ENCODE results near the gene NCKAP5. TPM values are rescaled to one million over a fixed set of nuclear protein-coding genes. Genes with fewer than 3 reads are reported as not detected.

NCKAP5 gene
- polyA plus RNA-seq, 2 donors: 2.2 to 3.0 TPM

DNA sequence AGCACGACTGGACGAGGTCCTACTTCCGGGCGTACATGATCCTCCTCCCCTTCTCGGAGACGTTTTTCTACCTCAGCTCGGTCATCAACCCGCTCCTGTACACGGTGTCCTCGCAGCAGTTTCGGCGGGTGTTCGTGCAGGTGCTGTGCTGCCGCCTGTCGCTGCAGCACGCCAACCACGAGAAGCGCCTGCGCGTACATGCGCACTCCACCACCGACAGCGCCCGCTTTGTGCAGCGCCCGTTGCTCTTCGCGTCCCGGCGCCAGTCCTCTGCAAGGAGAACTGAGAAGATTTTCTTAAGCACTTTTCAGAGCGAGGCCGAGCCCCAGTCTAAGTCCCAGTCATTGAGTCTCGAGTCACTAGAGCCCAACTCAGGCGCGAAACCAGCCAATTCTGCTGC is 923.1 kb downstream of the NCKAP5 start:
- no peaks in the 10 kb centered on the region for H3K27me3 ChIP-seq (ENCODE audit: control insufficient read depth in 1 of 2, insufficient read depth in 2 of 2, low read length in 2 of 2)
- no peaks in the 10 kb centered on the region for H3K4me1 ChIP-seq (ENCODE audit: control insufficient read depth in 2 of 2, insufficient read depth in 2 of 2, low read length in 1 of 2)
- no peak overlapping the region for H3K4me3 ChIP-seq (ENCODE audit: low read depth in 1 of 2, low read length in 2 of 2)
- H3K27ac ChIP-seq (ENCODE audit: low read depth in 2 of 2, low read length in 1 of 2): no peak overlapping the region
- no peaks in the 10 kb centered on the region for H3K9me3 ChIP-seq (ENCODE audit: control insufficient read depth in 2 of 2, insufficient read depth in 1 of 2, low read depth in 1 of 2, low read length in 1 of 2)
- no peaks in the 10 kb centered on the region for H3K36me3 ChIP-seq (ENCODE audit: control insufficient read depth in 2 of 2, insufficient read depth in 2 of 2, low read length in 1 of 2)
- WGBS, 2 donors: 83 to 87% methylated on average over 35 of the region's 35 CpGs

GRCh38 chr2:132642415-132642814 is 925.8 kb downstream of the NCKAP5 start:
- Histone ChIP-seq H3K9me3 (ENCODE audit: control insufficient read depth in 2 of 2, insufficient read depth in 1 of 2, low read depth in 1 of 2, low read length in 1 of 2) (no peaks in the 10 kb centered on the region), H3K27ac (ENCODE audit: low read depth in 2 of 2, low read length in 1 of 2) (no peak overlapping the region), H3K4me3 (ENCODE audit: low read depth in 1 of 2, low read length in 2 of 2) (no peak overlapping the region), H3K36me3 (ENCODE audit: control insufficient read depth in 2 of 2, insufficient read depth in 2 of 2, low read length in 1 of 2) (no peaks in the 10 kb centered on the region), H3K27me3 (ENCODE audit: control insufficient read depth in 1 of 2, insufficient read depth in 2 of 2, low read length in 2 of 2) (no peaks in the 10 kb centered on the region), H3K4me1 (ENCODE audit: control insufficient read depth in 2 of 2, insufficient read depth in 2 of 2, low read length in 1 of 2) (no peaks in the 10 kb centered on the region)
- 70 to 85% methylated on average over 2 of the region's 2 CpGs for WGBS, 2 donors

DNA sequence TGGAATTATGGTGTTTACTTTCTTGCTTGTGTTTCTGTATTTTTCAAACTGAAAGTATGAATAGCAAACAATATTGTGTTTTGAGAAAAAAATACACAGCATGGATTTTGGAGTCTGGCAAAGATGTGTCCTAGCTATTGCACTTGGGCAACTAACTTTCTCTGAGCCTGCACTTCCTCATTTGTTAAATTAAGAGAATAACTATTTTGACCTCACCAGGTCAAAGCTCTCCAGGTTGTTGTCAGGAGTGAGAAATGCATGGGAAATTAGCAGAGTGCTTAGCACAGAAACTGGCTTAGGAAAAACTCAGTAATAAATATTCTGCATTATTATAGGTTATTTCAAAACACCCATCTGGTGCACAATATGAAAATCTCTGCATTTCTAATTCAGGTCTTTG is 926.4 kb downstream of the NCKAP5 start:
- no peaks in the 10 kb centered on the region for H3K9me3 ChIP-seq (ENCODE audit: control insufficient read depth in 2 of 2, insufficient read depth in 1 of 2, low read depth in 1 of 2, low read length in 1 of 2)
- no peak overlapping the region for H3K4me3 ChIP-seq (ENCODE audit: low read depth in 1 of 2, low read length in 2 of 2)
- H3K4me1 ChIP-seq (ENCODE audit: control insufficient read depth in 2 of 2, insufficient read depth in 2 of 2, low read length in 1 of 2): no peaks in the 10 kb centered on the region
- H3K27ac ChIP-seq (ENCODE audit: low read depth in 2 of 2, low read length in 1 of 2): no peak overlapping the region
- H3K27me3 ChIP-seq (ENCODE audit: control insufficient read depth in 1 of 2, insufficient read depth in 2 of 2, low read length in 2 of 2): no peaks in the 10 kb centered on the region
- no peaks in the 10 kb centered on the region for H3K36me3 ChIP-seq (ENCODE audit: control insufficient read depth in 2 of 2, insufficient read depth in 2 of 2, low read length in 1 of 2)

DNA sequence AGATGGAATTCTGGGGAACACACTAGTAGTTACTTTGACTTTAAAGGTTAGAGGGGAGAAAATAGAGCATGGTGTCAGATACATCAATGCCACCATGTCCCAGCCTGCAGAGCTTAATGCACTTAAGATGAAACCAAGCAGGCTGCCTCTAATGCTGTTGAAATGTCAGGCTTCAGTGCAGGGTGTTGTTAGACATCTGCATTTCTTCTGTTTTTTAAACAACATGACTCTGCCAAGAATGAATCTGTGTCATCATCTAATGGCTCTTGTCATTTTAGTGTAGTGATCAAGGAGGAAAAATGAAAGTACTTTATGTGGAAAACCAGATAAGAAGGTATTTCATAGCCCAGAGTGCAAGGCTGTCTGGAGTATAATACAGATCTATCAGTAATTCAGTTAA is 928.1 kb downstream of the NCKAP5 start:
- H3K27me3 ChIP-seq (ENCODE audit: control insufficient read depth in 1 of 2, insufficient read depth in 2 of 2, low read length in 2 of 2): no peaks in the 10 kb centered on the region
- no peak overlapping the region for H3K27ac ChIP-seq (ENCODE audit: low read depth in 2 of 2, low read length in 1 of 2)
- H3K4me1 ChIP-seq (ENCODE audit: control insufficient read depth in 2 of 2, insufficient read depth in 2 of 2, low read length in 1 of 2): no peaks in the 10 kb centered on the region
- no peaks in the 10 kb centered on the region for H3K9me3 ChIP-seq (ENCODE audit: control insufficient read depth in 2 of 2, insufficient read depth in 1 of 2, low read depth in 1 of 2, low read length in 1 of 2)
- no peaks in the 10 kb centered on the region for H3K36me3 ChIP-seq (ENCODE audit: control insufficient read depth in 2 of 2, insufficient read depth in 2 of 2, low read length in 1 of 2)
- H3K4me3 ChIP-seq (ENCODE audit: low read depth in 1 of 2, low read length in 2 of 2): no peak overlapping the region

DNA sequence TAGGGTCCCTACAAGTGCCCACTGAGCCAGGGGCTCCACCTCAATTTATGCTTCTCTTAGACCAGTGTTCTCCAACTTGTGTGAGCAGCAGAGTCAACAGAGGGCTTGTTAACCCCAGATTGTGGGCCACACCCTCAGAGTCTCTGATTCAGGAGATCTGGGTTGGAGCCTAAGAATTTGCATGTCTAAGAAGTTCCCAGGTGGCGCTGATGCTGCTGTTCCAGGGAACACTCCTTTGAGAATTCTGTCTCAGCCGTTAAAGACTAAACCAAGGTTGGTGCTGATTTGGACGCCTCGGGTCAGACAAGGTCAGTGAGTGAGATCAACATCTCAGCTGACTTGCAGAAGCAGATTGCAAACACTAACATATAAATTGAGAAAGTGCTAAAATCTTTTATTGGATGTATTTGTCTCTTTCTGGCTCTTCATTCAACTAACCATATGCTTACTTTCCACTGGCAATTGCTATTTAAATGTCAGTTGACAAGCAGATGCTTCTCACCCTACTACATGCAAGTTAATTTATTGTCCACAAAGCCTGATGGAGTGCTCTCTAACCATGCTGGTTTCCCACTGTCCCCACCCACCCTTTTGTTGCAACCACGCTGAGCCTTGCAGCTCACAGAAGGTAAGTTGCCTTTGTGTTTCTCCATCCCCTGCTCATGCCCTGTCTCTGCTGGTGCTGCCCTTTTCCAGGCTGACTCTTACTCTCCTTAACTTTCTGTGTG is 929.8 kb downstream of the NCKAP5 start:
- Histone ChIP-seq H3K4me3 (ENCODE audit: low read depth in 1 of 2, low read length in 2 of 2) (no peak overlapping the region), H3K4me1 (ENCODE audit: control insufficient read depth in 2 of 2, insufficient read depth in 2 of 2, low read length in 1 of 2) (no peaks in the 10 kb centered on the region), H3K27ac (ENCODE audit: low read depth in 2 of 2, low read length in 1 of 2) (no peak overlapping the region), H3K9me3 (ENCODE audit: control insufficient read depth in 2 of 2, insufficient read depth in 1 of 2, low read depth in 1 of 2, low read length in 1 of 2) (no peaks in the 10 kb centered on the region), H3K36me3 (ENCODE audit: control insufficient read depth in 2 of 2, insufficient read depth in 2 of 2, low read length in 1 of 2) (no peaks in the 10 kb centered on the region), H3K27me3 (ENCODE audit: control insufficient read depth in 1 of 2, insufficient read depth in 2 of 2, low read length in 2 of 2) (no peaks in the 10 kb centered on the region)
- 79 to 81% methylated on average over 5 of the region's 5 CpGs for WGBS, 2 donors

DNA sequence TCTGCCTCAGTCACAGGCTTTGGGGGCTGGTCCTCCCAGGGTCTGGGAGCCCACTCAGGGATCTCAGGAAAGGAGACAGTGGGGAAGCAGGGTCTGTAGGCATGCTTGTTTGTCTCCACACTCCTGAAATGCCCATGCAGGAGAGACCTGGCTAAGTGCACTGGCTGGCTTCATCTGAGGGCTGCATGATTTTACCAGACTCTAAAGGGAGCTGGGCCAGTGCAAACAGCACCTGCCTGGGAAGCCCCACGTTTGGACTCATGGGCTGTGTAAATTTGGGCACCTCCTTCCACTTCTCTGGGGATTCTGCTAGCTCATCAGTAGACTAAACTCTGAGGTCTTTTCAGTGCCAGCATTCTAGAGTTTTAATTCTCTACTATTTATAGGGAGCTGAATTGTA is 931.9 kb downstream of the NCKAP5 start:
- H3K27me3 ChIP-seq (ENCODE audit: control insufficient read depth in 1 of 2, insufficient read depth in 2 of 2, low read length in 2 of 2): no peaks in the 10 kb centered on the region
- peaks cover 0 to 3% of the 10 kb centered on the region in 2 donors for H3K4me1 ChIP-seq (ENCODE audit: control insufficient read depth in 2 of 2, insufficient read depth in 2 of 2, low read length in 1 of 2)
- no peaks in the 10 kb centered on the region for H3K9me3 ChIP-seq (ENCODE audit: control insufficient read depth in 2 of 2, insufficient read depth in 1 of 2, low read depth in 1 of 2, low read length in 1 of 2)
- H3K27ac ChIP-seq (ENCODE audit: low read depth in 2 of 2, low read length in 1 of 2): no peak overlapping the region
- WGBS, 2 donors: 28 to 33% methylated on average over 1 of the region's 1 CpG
- no peaks in the 10 kb centered on the region for H3K36me3 ChIP-seq (ENCODE audit: control insufficient read depth in 2 of 2, insufficient read depth in 2 of 2, low read length in 1 of 2)
- no peak overlapping the region for H3K4me3 ChIP-seq (ENCODE audit: low read depth in 1 of 2, low read length in 2 of 2)

GRCh38 chr2:132633635-132634034 is 934.6 kb downstream of the NCKAP5 start:
- WGBS, 2 donors: 87 to 93% methylated on average over 2 of the region's 2 CpGs
- H3K9me3 ChIP-seq (ENCODE audit: control insufficient read depth in 2 of 2, insufficient read depth in 1 of 2, low read depth in 1 of 2, low read length in 1 of 2): no peaks in the 10 kb centered on the region
- peaks cover 0 to 3% of the 10 kb centered on the region in 2 donors for H3K4me1 ChIP-seq (ENCODE audit: control insufficient read depth in 2 of 2, insufficient read depth in 2 of 2, low read length in 1 of 2)
- no peak overlapping the region for H3K27ac ChIP-seq (ENCODE audit: low read depth in 2 of 2, low read length in 1 of 2)
- H3K4me3 ChIP-seq (ENCODE audit: low read depth in 1 of 2, low read length in 2 of 2): no peak overlapping the region
- no peaks in the 10 kb centered on the region for H3K27me3 ChIP-seq (ENCODE audit: control insufficient read depth in 1 of 2, insufficient read depth in 2 of 2, low read length in 2 of 2)
- H3K36me3 ChIP-seq (ENCODE audit: control insufficient read depth in 2 of 2, insufficient read depth in 2 of 2, low read length in 1 of 2): no peaks in the 10 kb centered on the region

- peak overlapping the region in 1 of 2 donors; percentile 18 for H3K27ac ChIP-seq (ENCODE audit: low read depth in 2 of 2, low read length in 1 of 2)
- WGBS, 2 donors: 38 to 45% methylated on average over 6 of the region's 6 CpGs
These were observed 936.1 kb downstream of the NCKAP5 start for GRCh38 chr2:132632000-132632649.

GRCh38 chr2:132627536-132627935 is 940.7 kb downstream of the NCKAP5 start:
- peaks cover 0 to 3% of the 10 kb centered on the region in 2 donors for H3K4me1 ChIP-seq (ENCODE audit: control insufficient read depth in 2 of 2, insufficient read depth in 2 of 2, low read length in 1 of 2)
- no peak overlapping the region for H3K27ac ChIP-seq (ENCODE audit: low read depth in 2 of 2, low read length in 1 of 2)

More at GRCh38 chr2:132632000-132632649, 936.1 kb downstream of the NCKAP5 start:
- Histone ChIP-seq H3K4me1 (ENCODE audit: control insufficient read depth in 2 of 2, insufficient read depth in 2 of 2, low read length in 1 of 2) (peaks cover 0 to 3% of the 10 kb centered on the region in 2 donors), H3K36me3 (ENCODE audit: control insufficient read depth in 2 of 2, insufficient read depth in 2 of 2, low read length in 1 of 2) (no peaks in the 10 kb centered on the region), H3K4me3 (ENCODE audit: low read depth in 1 of 2, low read length in 2 of 2) (no peak overlapping the region), H3K27me3 (ENCODE audit: control insufficient read depth in 1 of 2, insufficient read depth in 2 of 2, low read length in 2 of 2) (no peaks in the 10 kb centered on the region), H3K9me3 (ENCODE audit: control insufficient read depth in 2 of 2, insufficient read depth in 1 of 2, low read depth in 1 of 2, low read length in 1 of 2) (no peaks in the 10 kb centered on the region)

More at GRCh38 chr2:132627536-132627935, 940.7 kb downstream of the NCKAP5 start:
- Histone ChIP-seq H3K4me3 (ENCODE audit: low read depth in 1 of 2, low read length in 2 of 2) (no peak overlapping the region), H3K36me3 (ENCODE audit: control insufficient read depth in 2 of 2, insufficient read depth in 2 of 2, low read length in 1 of 2) (no peaks in the 10 kb centered on the region), H3K9me3 (ENCODE audit: control insufficient read depth in 2 of 2, insufficient read depth in 1 of 2, low read depth in 1 of 2, low read length in 1 of 2) (no peaks in the 10 kb centered on the region), H3K27me3 (ENCODE audit: control insufficient read depth in 1 of 2, insufficient read depth in 2 of 2, low read length in 2 of 2) (no peaks in the 10 kb centered on the region)
- WGBS, 2 donors: 61 to 68% methylated on average over 3 of the region's 3 CpGs

Measured in esophagus (tissue), 2 donors.